ENCODE data around the gene CARD9. TPM values are rescaled to one million over a fixed set of nuclear protein-coding genes. Genes with fewer than 3 reads are reported as not detected.

CARD9 gene
- total RNA-seq, 2 donors from 2014 or later, result 1.2 to 1.7 TPM

- Histone ChIP-seq H3K27me3 (no peaks in the 10 kb centered on the region), H3K9me3 (no peaks in the 10 kb centered on the region), H3K4me3 (no peak overlapping the region), H3K36me3 (peaks cover 25% of the 10 kb centered on the region), H3K9ac (ENCODE audit: low read depth in 2 of 2, low read length in 2 of 2) (no peak overlapping the region), H3K4me1 (peaks cover under 1% of the 10 kb centered on the region), H3K27ac (no peak overlapping the region)
- no peak for TF ChIP-seq CTCF (IDR thresholded peaks at IDR 0.05)
- intact Hi-C loops (cut with DNase I), result no loop called here
- DNase-seq, result no peak
Measured at GRCh38 chr9:136416914-136417313, 43.4 kb upstream of the CARD9 start.

DNA sequence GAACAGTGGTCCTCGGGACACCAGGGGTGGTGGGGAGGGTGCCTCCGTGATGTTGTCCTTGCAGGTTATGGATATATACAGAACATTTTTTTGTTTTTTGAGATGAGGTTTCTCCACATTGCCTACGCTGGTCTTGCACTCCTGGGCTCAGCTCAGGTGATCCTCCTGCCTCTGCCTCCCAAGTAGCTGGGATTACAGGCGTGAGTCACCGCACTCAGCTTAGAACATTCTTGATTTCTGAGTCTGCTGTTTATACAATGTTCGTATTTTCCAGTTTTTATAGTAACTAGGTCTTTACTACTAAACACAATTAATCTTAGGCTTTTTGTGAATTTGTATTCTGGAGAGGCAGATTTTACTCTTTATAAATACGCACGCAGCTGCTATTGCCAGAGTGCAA is 43.0 kb upstream of the CARD9 start:
- peaks cover 25% of the 10 kb centered on the region for H3K36me3 ChIP-seq
- no peak for TF ChIP-seq CTCF (IDR thresholded peaks at IDR 0.05)
- H3K27ac ChIP-seq, result no peak overlapping the region
- intact Hi-C loops (cut with DNase I), result no loop called here
- H3K9me3 ChIP-seq, result no peaks in the 10 kb centered on the region
- H3K9ac ChIP-seq (ENCODE audit: low read depth in 2 of 2, low read length in 2 of 2), result no peak overlapping the region
- DNase-seq, result no peak
- H3K4me1 ChIP-seq, result peaks cover 6% of the 10 kb centered on the region
- H3K27me3 ChIP-seq, result no peaks in the 10 kb centered on the region
- H3K4me3 ChIP-seq, result no peak overlapping the region

GRCh38 chr9:136412962-136413361 is 39.5 kb upstream of the CARD9 start:
- no peak for TF ChIP-seq CTCF (IDR thresholded peaks at IDR 0.05)
- H3K9ac ChIP-seq (ENCODE audit: low read depth in 2 of 2, low read length in 2 of 2), result no peak overlapping the region
- intact Hi-C loops (cut with DNase I), result loop anchor here (5.0 kb wide), 1 partner anchor 69 kb away; the partner anchor contains the start of gene SEC16A
- no peaks in the 10 kb centered on the region for H3K27me3 ChIP-seq
- DNase-seq, result no peak
- H3K36me3 ChIP-seq, result peaks cover 12% of the 10 kb centered on the region
- H3K9me3 ChIP-seq, result no peaks in the 10 kb centered on the region
- H3K4me1 ChIP-seq, result peaks cover 16% of the 10 kb centered on the region
- H3K4me3 ChIP-seq, result no peak overlapping the region
- H3K27ac ChIP-seq, result no peak overlapping the region

- peaks cover 16% of the 10 kb centered on the region for H3K4me1 ChIP-seq
- peak overlapping the region; percentile 90 for H3K4me3 ChIP-seq
- H3K27me3 ChIP-seq, result no peaks in the 10 kb centered on the region
- peak overlapping the region; percentile 82 to 94 for H3K9ac ChIP-seq (ENCODE audit: low read depth in 2 of 2, low read length in 2 of 2)
- H3K9me3 ChIP-seq, result no peaks in the 10 kb centered on the region
- H3K36me3 ChIP-seq, result peaks cover 10% of the 10 kb centered on the region
- H3K27ac ChIP-seq, result no peak overlapping the region
- no peak for DNase-seq
- TF ChIP-seq CTCF (IDR thresholded peaks at IDR 0.05), result no peak
- intact Hi-C loops (cut with DNase I), result loop anchor here (5.0 kb wide), 1 partner anchor 71 kb away; the partner anchor contains the start of gene SEC16A
Measured at GRCh38 chr9:136411378-136411777, 37.9 kb upstream of the CARD9 start.

DNA sequence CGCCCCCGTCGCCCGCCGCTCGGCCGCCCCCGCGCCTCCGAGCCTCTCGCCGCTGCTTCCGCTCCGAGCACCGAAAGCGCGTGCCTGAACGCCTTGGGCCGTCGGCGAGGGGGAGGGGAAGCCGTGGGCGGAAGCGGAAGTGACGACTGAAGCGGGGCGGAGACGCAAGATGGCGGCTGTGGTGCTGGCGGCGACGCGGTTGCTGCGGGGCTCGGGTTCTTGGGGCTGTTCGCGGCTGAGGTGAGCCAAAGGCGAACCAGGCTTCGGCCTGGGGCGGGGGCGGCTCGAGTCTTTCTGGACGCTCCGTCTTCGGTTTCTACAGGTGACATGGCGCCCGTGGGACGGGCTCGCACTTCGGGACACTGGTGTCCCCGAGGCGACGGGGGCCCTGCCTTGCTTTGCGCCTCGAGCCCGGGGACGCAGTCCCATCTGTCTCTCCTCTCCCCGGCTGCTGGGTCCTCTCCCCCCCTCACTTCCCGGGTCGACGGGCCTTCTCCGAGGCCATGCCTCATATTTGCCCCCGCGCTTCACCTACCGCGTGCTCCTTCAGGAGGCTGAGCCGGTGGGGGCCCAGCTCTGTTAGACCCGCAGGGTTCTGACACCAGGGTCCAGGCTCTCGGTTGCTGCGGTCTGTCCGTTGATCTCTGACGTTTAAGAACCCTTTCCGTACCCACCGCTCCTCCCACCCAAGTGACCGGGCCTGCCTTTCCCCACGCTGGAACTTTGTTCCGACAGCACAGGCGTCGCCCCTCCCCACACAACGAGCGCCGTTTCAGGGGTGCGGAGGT is 37.2 kb upstream of the CARD9 start, which contains the start of the genes ENTR1 and PMPCA:
TSS of gene ENTR1 (minus strand) at position 115 of the 788 bp plus-strand sequence. CDS start 217 bp downstream, outside the sequence.
TSS of gene PMPCA (plus strand) at position 159 of the 788 bp plus-strand sequence. CDS start at position 170, 11 bp downstream.
- Histone ChIP-seq H3K9ac (ENCODE audit: low read depth in 2 of 2, low read length in 2 of 2) (peak within 1 kb of the TSS; percentile 82 to 94), H3K36me3 (peaks cover 10% of the 10 kb centered on the region), H3K27ac (peak within 1 kb of the TSS; percentile 69), H3K9me3 (no peaks in the 10 kb centered on the region), H3K27me3 (no peaks in the 10 kb centered on the region), H3K4me1 (peaks cover 16% of the 10 kb centered on the region), H3K4me3 (peak within 1 kb of the TSS; percentile 90)
- DNase-seq, result peak; percentile 96
- intact Hi-C loops (cut with DNase I), result loop anchor here (5.0 kb wide), 1 partner anchor 72 kb away; the partner anchor contains the start of gene SEC16A
- TF ChIP-seq CTCF (IDR thresholded peaks at IDR 0.05), result no peak
